CD4-positive, CD25-positive, alpha-beta regulatory T cell (primary cell): ENCODE data around the gene NAALADL2. TPM values are rescaled to one million over a fixed set of nuclear protein-coding genes. Genes with fewer than 3 reads are reported as not detected.

ENCODE experiments used
- ATAC-seq, 2 donors: fragments of 150-1000 bp; cut with Tn5 transposase; one replicate each; pipeline ENCODE4 v1.10.0; 2021; ENCODE audit warnings: low read depth in 2 of 2, moderate number of reproducible peaks in 2 of 2, moderate library complexity in 1 of 2
- DNase-seq, 3 donors: peaks; one replicate each; pipeline versions ENCODE4 v3.0.0 to v3.0.0-alpha.2; 2012 to 2022; ENCODE audit warnings: mixed read lengths in 1 of 3
- H3K27ac ChIP-seq: one replicate; pipeline ENCODE4 v1.7.0; 2013; ENCODE audit warnings: mild to moderate bottlenecking, low read length; ENCODE audit not compliant: insufficient read depth, poor library complexity, severe bottlenecking
- H3K27me3 ChIP-seq: one replicate; pipeline ENCODE4 v1.7.0; 2013; ENCODE audit warnings: low read length; ENCODE audit not compliant: control insufficient read depth, insufficient read depth
- H3K36me3 ChIP-seq: one replicate; pipeline ENCODE4 v1.7.0; 2013; ENCODE audit warnings: mild to moderate bottlenecking, low read length, moderate library complexity; ENCODE audit not compliant: control insufficient read depth, insufficient read depth
- H3K4me1 ChIP-seq: 2 replicates; pipeline ENCODE4 v1.7.0; 2013; ENCODE audit warnings: mild to moderate bottlenecking, low read length; ENCODE audit not compliant: insufficient read depth, control insufficient read depth, poor library complexity, severe bottlenecking
- H3K4me3 ChIP-seq: one replicate; pipeline ENCODE4 v1.7.0; 2013; ENCODE audit warnings: low read depth, mild to moderate bottlenecking, low read length, moderate library complexity
- H3K9me3 ChIP-seq, 2 experiments: 1 replicate in 1 of 2; 2 replicates in 1 of 2; pipeline ENCODE4 v1.7.0; 2013; ENCODE audit warnings: low read length in 2 of 2, mild to moderate bottlenecking in 1 of 2, moderate library complexity in 1 of 2; ENCODE audit not compliant: control insufficient read depth in 2 of 2
- H3K27ac Mint-ChIP-seq, 3 donors: one replicate each; pipeline ENCODE4 v1.8.0; 2020 to 2022; ENCODE audit warnings: mild to moderate bottlenecking in 3 of 3, mixed read lengths in 3 of 3, moderate library complexity in 2 of 3
- H3K27me3 Mint-ChIP-seq: one replicate; pipeline ENCODE4 v1.8.0; 2022; ENCODE audit warnings: mild to moderate bottlenecking, mixed read lengths
- H3K36me3 Mint-ChIP-seq: one replicate; pipeline ENCODE4 v1.8.0; 2020; ENCODE audit warnings: mixed read lengths
- H3K4me1 Mint-ChIP-seq, 4 donors: one replicate each; pipeline ENCODE4 v1.8.0; 2020 to 2022; ENCODE audit warnings: mixed read lengths in 4 of 4, mild to moderate bottlenecking in 1 of 4
- H3K4me3 Mint-ChIP-seq, 4 donors: one replicate each; pipeline ENCODE4 v1.8.0; 2020 to 2022; ENCODE audit warnings: mild to moderate bottlenecking in 4 of 4, mixed read lengths in 4 of 4, moderate library complexity in 3 of 4
- H3K9me3 Mint-ChIP-seq, 7 donors: one replicate each; pipeline ENCODE4 v1.8.0; 2020 to 2022; ENCODE audit warnings: mixed read lengths in 7 of 7, mild to moderate bottlenecking in 3 of 7, moderate library complexity in 2 of 7
- polyA plus RNA-seq, 4 donors: library from polyadenylated mRNA; unstranded; fragments of 300-500 nt; fragmentation: Illumina TruSeq; gene quantifications; one replicate each; pipeline ENCODE4 v1.2.3, GENCODE V29; 2021
- total RNA-seq: library from RNA; stranded (reverse); gene quantifications from one replicate; pipeline ENCODE4 v1.2.3, GENCODE V29; 2022

The NAALADL2 gene
- total and polyA plus RNA-seq, 5 donors from 2014 or later: not detected

GRCh38 chr3:175392653-175393052, 533.5 kb downstream of the NAALADL2 start:
- ATAC-seq: no peak
- peaks cover 0 to 3% of the 10 kb centered on the region in 2 experiments for H3K9me3 ChIP-seq
- H3K36me3 Mint-ChIP-seq: no peaks in the 10 kb centered on the region
- peaks cover 0 to 13% (median 8%) of the 10 kb centered on the region in 7 donors for H3K9me3 Mint-ChIP-seq
- DNase-seq: no peak
- H3K27ac Mint-ChIP-seq: no peak overlapping the region
- no peak overlapping the region for H3K4me3 Mint-ChIP-seq
- no peaks in the 10 kb centered on the region for H3K4me1 ChIP-seq
- H3K4me1 Mint-ChIP-seq: no peaks in the 10 kb centered on the region
- H3K27ac ChIP-seq: no peak overlapping the region
- no peak overlapping the region for H3K4me3 ChIP-seq
- no peaks in the 10 kb centered on the region for H3K27me3 ChIP-seq
- H3K27me3 Mint-ChIP-seq: no peaks in the 10 kb centered on the region
- no peaks in the 10 kb centered on the region for H3K36me3 ChIP-seq

GRCh38 chr3:175397372-175397771, 538.2 kb downstream of the NAALADL2 start:
- Histone ChIP-seq H3K9me3 (peaks cover 0 to 3% of the 10 kb centered on the region in 2 experiments), H3K27me3 (no peaks in the 10 kb centered on the region), H3K27ac (no peak overlapping the region), H3K4me1 (no peaks in the 10 kb centered on the region), H3K4me3 (no peak overlapping the region), H3K36me3 (no peaks in the 10 kb centered on the region)
- DNase-seq: no peak
- no peaks in the 10 kb centered on the region for H3K4me1 Mint-ChIP-seq
- no peaks in the 10 kb centered on the region for H3K36me3 Mint-ChIP-seq
- no peak overlapping the region for H3K4me3 Mint-ChIP-seq
- ATAC-seq: no peak
- no peaks in the 10 kb centered on the region for H3K27me3 Mint-ChIP-seq
- H3K27ac Mint-ChIP-seq: no peak overlapping the region
- peaks cover 0 to 19% (median 6%) of the 10 kb centered on the region in 7 donors for H3K9me3 Mint-ChIP-seq

GRCh38 chr3:175398676-175399075, 539.5 kb downstream of the NAALADL2 start:
- Histone ChIP-seq H3K4me1 (no peaks in the 10 kb centered on the region), H3K9me3 (peaks cover 0 to 3% of the 10 kb centered on the region in 2 experiments), H3K4me3 (no peak overlapping the region), H3K27ac (no peak overlapping the region), H3K36me3 (no peaks in the 10 kb centered on the region), H3K27me3 (no peaks in the 10 kb centered on the region)
- no peaks in the 10 kb centered on the region for H3K4me1 Mint-ChIP-seq
- no peak for ATAC-seq
- peaks cover 0 to 22% (median 4%) of the 10 kb centered on the region in 7 donors for H3K9me3 Mint-ChIP-seq
- no peak for DNase-seq
- no peaks in the 10 kb centered on the region for H3K27me3 Mint-ChIP-seq
- no peak overlapping the region for H3K27ac Mint-ChIP-seq
- H3K36me3 Mint-ChIP-seq: no peaks in the 10 kb centered on the region
- no peak overlapping the region for H3K4me3 Mint-ChIP-seq

GRCh38 chr3:175399156-175399840, 540.2 kb downstream of the NAALADL2 start:
- Histone ChIP-seq H3K4me1 (no peaks in the 10 kb centered on the region), H3K27ac (no peak overlapping the region), H3K4me3 (no peak overlapping the region), H3K27me3 (no peaks in the 10 kb centered on the region), H3K9me3 (peaks cover 0 to 3% of the 10 kb centered on the region in 2 experiments), H3K36me3 (no peaks in the 10 kb centered on the region)
- H3K27ac Mint-ChIP-seq: no peak overlapping the region
- H3K4me1 Mint-ChIP-seq: no peaks in the 10 kb centered on the region
- H3K27me3 Mint-ChIP-seq: no peaks in the 10 kb centered on the region
- H3K9me3 Mint-ChIP-seq: peaks cover 0 to 18% (median 5%) of the 10 kb centered on the region in 7 donors
- ATAC-seq: no peak
- no peak for DNase-seq
- H3K4me3 Mint-ChIP-seq: no peak overlapping the region
- H3K36me3 Mint-ChIP-seq: no peaks in the 10 kb centered on the region

GRCh38 chr3:175404027-175404426, 544.9 kb downstream of the NAALADL2 start:
- no peaks in the 10 kb centered on the region for H3K4me1 ChIP-seq
- Mint-ChIP-seq H3K27me3 (no peaks in the 10 kb centered on the region), H3K36me3 (no peaks in the 10 kb centered on the region), H3K9me3 (peaks cover 2 to 6% (median 3%) of the 10 kb centered on the region in 7 donors), H3K27ac (no peak overlapping the region), H3K4me3 (no peak overlapping the region), H3K4me1 (no peaks in the 10 kb centered on the region)
- DNase-seq (no peak), ATAC-seq (no peak)
- H3K36me3 ChIP-seq: no peaks in the 10 kb centered on the region
- H3K27ac ChIP-seq: no peak overlapping the region
- no peak overlapping the region for H3K4me3 ChIP-seq
- H3K27me3 ChIP-seq: no peaks in the 10 kb centered on the region
- H3K9me3 ChIP-seq: no peaks in the 10 kb centered on the region

- no peak overlapping the region for H3K27ac ChIP-seq
- no peaks in the 10 kb centered on the region for H3K27me3 Mint-ChIP-seq
- H3K4me3 ChIP-seq: no peak overlapping the region
- no peaks in the 10 kb centered on the region for H3K36me3 ChIP-seq
- H3K4me1 ChIP-seq: no peaks in the 10 kb centered on the region
- H3K9me3 ChIP-seq: no peaks in the 10 kb centered on the region
- ATAC-seq (no peak), DNase-seq (no peak)
- no peaks in the 10 kb centered on the region for H3K36me3 Mint-ChIP-seq
- H3K4me1 Mint-ChIP-seq: no peaks in the 10 kb centered on the region
- H3K27me3 ChIP-seq: no peaks in the 10 kb centered on the region
- no peak overlapping the region for H3K4me3 Mint-ChIP-seq
- peaks cover 2 to 6% (median 3%) of the 10 kb centered on the region in 7 donors for H3K9me3 Mint-ChIP-seq
- H3K27ac Mint-ChIP-seq: no peak overlapping the region
Measured at GRCh38 chr3:175404621-175405020, 545.5 kb downstream of the NAALADL2 start.

- no peaks in the 10 kb centered on the region for H3K4me1 Mint-ChIP-seq
- H3K4me1 ChIP-seq: no peaks in the 10 kb centered on the region
- no peak overlapping the region for H3K27ac Mint-ChIP-seq
Measured at GRCh38 chr3:175410251-175410650, 551.1 kb downstream of the NAALADL2 start.

GRCh38 chr3:175411405-175411804, 552.3 kb downstream of the NAALADL2 start:
- H3K4me3 ChIP-seq: no peak overlapping the region
- H3K27me3 ChIP-seq: no peaks in the 10 kb centered on the region
- no peak for ATAC-seq
- peaks cover 0 to 14% (median 9%) of the 10 kb centered on the region in 7 donors for H3K9me3 Mint-ChIP-seq
- no peaks in the 10 kb centered on the region for H3K27me3 Mint-ChIP-seq
- H3K27ac ChIP-seq: no peak overlapping the region
- H3K36me3 ChIP-seq: no peaks in the 10 kb centered on the region
- H3K27ac Mint-ChIP-seq: no peak overlapping the region
- DNase-seq: no peak
- no peaks in the 10 kb centered on the region for H3K4me1 ChIP-seq
- H3K9me3 ChIP-seq: no peaks in the 10 kb centered on the region
- H3K36me3 Mint-ChIP-seq: no peaks in the 10 kb centered on the region
- H3K4me3 Mint-ChIP-seq: no peak overlapping the region
- no peaks in the 10 kb centered on the region for H3K4me1 Mint-ChIP-seq

More at GRCh38 chr3:175410251-175410650, 551.1 kb downstream of the NAALADL2 start:
- no peaks in the 10 kb centered on the region for H3K27me3 Mint-ChIP-seq
- H3K27me3 ChIP-seq: no peaks in the 10 kb centered on the region
- no peaks in the 10 kb centered on the region for H3K9me3 ChIP-seq
- no peak overlapping the region for H3K4me3 ChIP-seq
- no peaks in the 10 kb centered on the region for H3K36me3 ChIP-seq
- peaks cover 0 to 14% (median 9%) of the 10 kb centered on the region in 7 donors for H3K9me3 Mint-ChIP-seq
- ATAC-seq (no peak), DNase-seq (no peak)
- no peak overlapping the region for H3K4me3 Mint-ChIP-seq
- no peak overlapping the region for H3K27ac ChIP-seq
- no peaks in the 10 kb centered on the region for H3K36me3 Mint-ChIP-seq
